Dendritic cell treated with granulocyte-macrophage colony-stimulating factor and Interleukin-4, amounts not matched to agents 40 ng/mL and 50 ng/mL, for 4 days (primary cell): ENCODE measurements around the gene CNN3.

Experiments used
- H3K27ac Mint-ChIP-seq: one replicate; pipeline ENCODE4 v1.8.0; 2022; ENCODE audit warnings: mild to moderate bottlenecking, mixed read lengths
- H3K27me3 Mint-ChIP-seq: one replicate; pipeline ENCODE4 v1.8.0; 2022; ENCODE audit warnings: mild to moderate bottlenecking, mixed read lengths
- H3K36me3 Mint-ChIP-seq: one replicate; pipeline ENCODE4 v1.8.0; 2022; ENCODE audit warnings: low read depth, mixed read lengths
- H3K4me1 Mint-ChIP-seq: one replicate; pipeline ENCODE4 v1.8.0; 2022; ENCODE audit warnings: low read depth, mixed read lengths
- H3K4me3 Mint-ChIP-seq: one replicate; pipeline ENCODE4 v1.8.0; 2022; ENCODE audit warnings: mild to moderate bottlenecking, moderate library complexity, mixed read lengths
- H3K9me3 Mint-ChIP-seq: one replicate; pipeline ENCODE4 v1.8.0; 2022; ENCODE audit warnings: mixed read lengths
- intact Hi-C: fragments of 100-400 bp; cut with micrococcal nuclease; formaldehyde crosslinking; loops from one replicate; pipeline ENCODE4 v1.15.0; 2022

Gene CNN3

DNA sequence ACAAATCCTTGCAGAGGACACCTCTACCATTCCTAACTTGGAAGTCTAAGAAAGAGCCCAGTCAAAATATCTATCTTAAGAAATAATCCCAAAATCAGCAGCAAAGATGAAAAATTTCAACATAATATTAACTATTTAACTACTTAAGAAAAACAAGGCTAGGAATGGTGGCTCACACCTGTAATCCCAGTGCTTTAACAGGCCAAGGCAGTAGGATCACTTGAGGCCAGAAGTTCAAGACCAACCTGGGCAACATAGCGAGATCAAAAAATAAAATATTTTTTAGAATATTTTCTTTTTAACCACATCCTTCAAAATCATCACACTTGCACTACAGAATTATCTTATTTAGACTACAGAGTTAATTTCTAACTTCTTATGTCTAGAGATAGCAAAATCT is 4.9 kb downstream of the CNN3 start:
- peaks cover 51% of the 10 kb centered on the region for H3K27me3 Mint-ChIP-seq
- H3K4me3 Mint-ChIP-seq = no peak overlapping the region
- H3K4me1 Mint-ChIP-seq = peaks cover 10% of the 10 kb centered on the region
- H3K36me3 Mint-ChIP-seq = no peaks in the 10 kb centered on the region
- no peaks in the 10 kb centered on the region for H3K9me3 Mint-ChIP-seq
- intact Hi-C loops = no loop called here
- no peak overlapping the region for H3K27ac Mint-ChIP-seq

DNA sequence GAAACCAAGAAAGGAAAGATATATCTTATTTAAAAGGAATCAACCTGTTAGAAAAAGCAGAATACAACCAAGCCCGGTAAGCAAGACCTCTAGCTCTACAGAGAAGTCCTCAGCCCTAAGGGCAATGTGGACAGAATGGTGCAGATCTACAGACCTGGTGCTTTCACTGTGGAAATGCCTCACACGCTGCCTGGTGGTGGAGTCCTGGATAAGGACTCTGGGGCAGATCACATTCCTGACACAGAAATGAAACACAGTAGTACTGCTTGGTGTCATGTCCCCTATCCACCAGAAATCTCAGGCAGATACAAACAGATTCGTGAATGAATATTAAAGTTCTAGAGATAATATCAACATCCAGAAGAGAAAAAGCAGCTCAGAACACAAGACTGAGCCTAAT is 6.8 kb downstream of the CNN3 start:
- H3K36me3 Mint-ChIP-seq = no peaks in the 10 kb centered on the region
- no peak overlapping the region for H3K27ac Mint-ChIP-seq
- H3K4me3 Mint-ChIP-seq = no peak overlapping the region
- no peaks in the 10 kb centered on the region for H3K9me3 Mint-ChIP-seq
- peaks cover 35% of the 10 kb centered on the region for H3K27me3 Mint-ChIP-seq
- H3K4me1 Mint-ChIP-seq = no peaks in the 10 kb centered on the region
- intact Hi-C loops = no loop called here

DNA sequence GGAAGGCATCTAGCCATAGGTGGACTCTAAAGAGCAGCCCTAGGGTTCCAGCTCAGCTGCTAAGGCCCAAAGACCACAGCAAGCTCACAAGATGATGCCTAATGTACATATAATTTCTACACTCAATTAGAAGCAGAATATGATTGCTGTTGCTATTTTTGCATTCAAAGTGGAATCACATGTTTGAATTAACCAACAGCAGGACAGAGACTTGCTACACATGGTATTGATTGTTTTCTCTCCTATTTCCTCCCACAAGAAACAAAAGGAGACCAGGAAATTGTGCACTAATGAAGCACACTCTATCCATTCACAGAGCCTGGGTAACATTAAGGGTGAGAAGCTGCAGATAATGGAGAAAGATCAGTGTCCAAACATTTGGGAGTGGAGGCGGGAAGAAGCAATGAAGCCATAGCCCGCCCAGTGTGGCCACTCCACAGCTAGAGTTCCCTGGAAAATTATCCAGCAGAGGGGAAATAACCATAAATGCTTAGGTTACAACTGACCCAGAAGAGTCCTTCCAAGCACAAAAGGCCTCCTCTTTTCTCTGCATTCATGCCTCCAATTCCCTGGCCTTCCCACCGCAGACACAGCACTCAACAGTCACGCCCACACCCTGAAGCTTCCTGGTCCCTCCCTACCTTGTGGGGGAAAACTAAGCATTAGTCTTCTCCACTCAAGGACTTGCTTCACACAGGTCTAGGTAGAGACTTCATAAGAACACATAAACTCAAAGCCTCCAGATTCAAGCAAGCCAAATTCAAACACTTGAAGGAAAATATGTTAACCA is 7.5 kb downstream of the CNN3 start:
- Mint-ChIP-seq H3K9me3 (no peaks in the 10 kb centered on the region), H3K36me3 (no peaks in the 10 kb centered on the region), H3K4me1 (no peaks in the 10 kb centered on the region), H3K27ac (no peak overlapping the region), H3K27me3 (peaks cover 30% of the 10 kb centered on the region), H3K4me3 (no peak overlapping the region)
- intact Hi-C loops = no loop called here

DNA sequence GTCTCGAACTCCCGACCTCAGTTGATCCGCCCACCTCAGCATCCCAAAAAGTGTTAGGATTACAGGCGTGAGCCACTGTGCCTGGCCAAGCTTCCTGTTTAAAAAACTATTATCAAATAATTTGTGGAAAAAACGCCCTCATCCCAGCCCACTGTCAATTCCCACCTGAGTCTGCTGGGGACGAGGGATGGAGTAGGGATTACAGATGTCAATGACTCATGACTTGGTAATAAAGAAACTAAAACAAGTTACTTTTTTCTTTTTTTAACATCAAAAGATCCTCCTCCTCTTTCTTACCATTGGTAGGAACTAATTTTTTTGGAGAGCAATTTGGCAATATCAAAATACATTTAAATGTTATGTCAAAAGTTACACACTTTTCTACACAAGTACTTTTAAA is 9.7 kb downstream of the CNN3 start:
- H3K4me3 Mint-ChIP-seq = no peak overlapping the region
- peaks cover 13% of the 10 kb centered on the region for H3K27me3 Mint-ChIP-seq

DNA sequence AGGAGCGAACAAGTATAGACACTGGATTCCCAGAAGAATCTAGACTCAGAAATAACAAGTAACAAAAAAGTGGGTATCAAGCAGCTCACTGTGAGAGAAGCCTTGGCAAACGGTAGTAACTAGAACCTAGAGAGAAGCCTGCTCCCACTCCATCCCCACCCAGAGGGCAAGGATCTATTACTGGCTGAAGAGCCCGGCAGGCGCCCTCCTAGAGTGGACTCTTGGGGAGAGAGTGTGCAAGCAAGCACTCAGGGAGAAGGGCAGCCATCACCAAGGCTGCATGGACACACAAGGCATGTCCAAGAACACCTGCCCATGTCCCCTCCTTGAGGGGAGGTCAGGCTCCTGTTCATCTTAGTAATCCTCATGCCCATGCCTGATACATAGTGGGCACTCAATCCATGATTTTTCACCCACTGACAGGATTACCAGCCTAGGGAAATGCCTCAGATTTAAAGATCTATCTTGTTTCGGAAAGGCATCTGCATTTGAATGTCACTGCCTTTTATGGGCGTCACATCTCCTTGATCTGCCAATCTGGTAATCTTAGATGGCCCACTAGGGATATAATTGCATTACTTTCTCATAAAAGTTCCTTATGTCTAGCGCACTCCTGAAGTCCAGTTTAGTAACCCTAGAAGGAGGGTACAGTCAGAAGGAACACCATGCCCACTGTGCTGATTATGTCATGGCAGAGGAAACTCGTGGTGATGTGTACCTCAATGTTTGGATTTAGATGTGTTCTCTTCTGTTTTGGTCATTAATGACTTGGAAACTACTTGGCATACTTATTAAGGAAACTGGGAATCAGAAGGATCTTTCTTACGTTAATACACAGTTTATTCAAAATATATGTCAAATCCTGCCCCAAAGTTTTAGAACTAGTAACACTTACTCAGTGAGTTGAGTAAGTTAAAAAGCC is 14.4 kb downstream of the CNN3 start:
- H3K4me1 Mint-ChIP-seq = no peaks in the 10 kb centered on the region
- no peaks in the 10 kb centered on the region for H3K36me3 Mint-ChIP-seq
- H3K27me3 Mint-ChIP-seq = peaks cover 7% of the 10 kb centered on the region

More for the DNA sequence above, 9.7 kb downstream of the CNN3 start:
- H3K27ac Mint-ChIP-seq = no peak overlapping the region
- no peaks in the 10 kb centered on the region for H3K9me3 Mint-ChIP-seq
- no peaks in the 10 kb centered on the region for H3K36me3 Mint-ChIP-seq
- H3K4me1 Mint-ChIP-seq = no peaks in the 10 kb centered on the region
- intact Hi-C loops = no loop called here

DNA sequence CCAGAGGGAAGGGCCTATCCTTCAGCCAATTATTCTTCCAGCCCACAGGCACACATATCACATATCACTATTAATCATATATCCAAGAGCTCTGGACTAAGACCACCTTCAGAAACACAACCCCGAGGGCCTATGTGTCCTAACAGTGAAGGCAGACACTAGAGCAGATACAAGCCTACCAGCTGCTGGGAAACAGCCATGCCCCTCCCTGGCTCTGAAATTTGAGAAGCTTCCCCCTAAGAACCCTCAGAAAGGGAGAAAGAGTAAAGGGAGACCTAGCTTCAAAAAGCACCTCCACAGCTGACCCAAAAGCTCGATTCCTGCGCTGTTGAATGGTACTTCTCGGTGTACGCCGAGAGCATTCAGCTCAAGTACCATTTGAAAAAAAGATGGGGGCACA is 17.4 kb downstream of the CNN3 start:
- Mint-ChIP-seq H3K4me1 (no peaks in the 10 kb centered on the region), H3K4me3 (no peak overlapping the region), H3K27me3 (peaks cover 4% of the 10 kb centered on the region), H3K9me3 (no peaks in the 10 kb centered on the region), H3K27ac (no peak overlapping the region), H3K36me3 (no peaks in the 10 kb centered on the region)
- intact Hi-C loops = no loop called here

More for the DNA sequence above, 14.4 kb downstream of the CNN3 start:
- intact Hi-C loops = no loop called here
- Mint-ChIP-seq H3K4me3 (no peak overlapping the region), H3K27ac (no peak overlapping the region), H3K9me3 (no peaks in the 10 kb centered on the region)

DNA sequence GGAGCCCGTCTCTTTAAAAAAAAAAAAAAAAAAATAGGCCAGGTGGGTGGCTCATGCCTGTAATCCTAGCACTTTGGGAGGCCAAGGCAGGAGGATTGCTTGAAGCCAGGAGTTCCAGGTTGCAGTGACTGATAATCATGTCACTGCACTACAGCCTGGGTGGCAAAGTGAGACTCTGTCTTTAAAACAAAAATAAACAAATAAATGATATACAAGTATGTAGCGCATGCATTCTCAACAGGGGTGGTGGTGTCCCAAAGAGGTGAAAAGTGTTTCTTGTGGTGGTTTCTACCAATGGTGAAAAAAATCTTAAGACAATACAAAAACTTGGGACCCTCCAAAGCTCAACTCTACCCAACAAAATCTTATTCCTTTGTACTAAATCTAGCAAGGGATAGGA is 17.9 kb downstream of the CNN3 start:
- intact Hi-C loops = no loop called here
- no peaks in the 10 kb centered on the region for H3K4me1 Mint-ChIP-seq
- H3K4me3 Mint-ChIP-seq = no peak overlapping the region
- H3K36me3 Mint-ChIP-seq = no peaks in the 10 kb centered on the region
- H3K9me3 Mint-ChIP-seq = no peaks in the 10 kb centered on the region
- H3K27me3 Mint-ChIP-seq = peaks cover 2% of the 10 kb centered on the region
- H3K27ac Mint-ChIP-seq = no peak overlapping the region

DNA sequence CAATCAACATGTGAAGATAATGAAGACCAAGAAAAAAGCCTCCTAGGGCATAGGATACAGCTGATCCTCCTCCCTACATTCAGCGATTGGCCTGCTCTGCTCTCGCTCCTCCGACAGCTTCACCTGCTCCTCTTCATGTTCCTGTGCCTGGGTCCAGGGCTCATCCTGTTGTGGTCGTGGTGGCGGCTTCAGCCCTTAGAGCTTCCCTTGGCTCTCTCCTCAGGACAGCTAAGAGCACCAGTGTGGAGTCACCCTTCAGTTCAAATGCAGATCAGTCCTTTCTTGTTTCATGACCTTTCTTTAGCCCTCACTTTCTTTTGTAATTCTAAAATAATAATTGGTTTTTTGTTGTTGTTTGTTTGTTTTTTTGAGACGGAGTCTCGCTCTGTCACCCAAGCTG is 18.7 kb downstream of the CNN3 start:
- H3K4me1 Mint-ChIP-seq = no peaks in the 10 kb centered on the region
- H3K27me3 Mint-ChIP-seq = no peaks in the 10 kb centered on the region
- H3K4me3 Mint-ChIP-seq = no peak overlapping the region
- H3K9me3 Mint-ChIP-seq = no peaks in the 10 kb centered on the region
- H3K27ac Mint-ChIP-seq = no peak overlapping the region
- intact Hi-C loops = no loop called here
- H3K36me3 Mint-ChIP-seq = no peaks in the 10 kb centered on the region

DNA sequence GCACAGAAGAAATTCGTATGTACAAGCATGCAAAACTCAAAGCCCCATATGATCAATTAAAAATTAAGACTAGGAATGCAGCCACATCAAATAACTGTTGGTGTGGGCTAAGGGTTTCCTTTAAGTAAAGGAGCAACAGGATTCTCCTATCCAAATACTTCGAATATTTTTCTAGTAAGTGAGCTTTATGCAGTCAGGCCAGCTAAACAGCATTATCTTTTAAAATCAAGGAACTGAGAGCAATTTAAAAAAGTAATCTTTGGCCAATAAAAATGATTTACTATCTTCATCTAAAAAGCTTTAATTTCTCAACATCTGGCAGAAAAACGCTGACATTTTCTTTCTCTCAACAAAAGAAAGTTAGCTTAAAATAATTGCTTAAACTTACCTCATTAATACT is 19.8 kb downstream of the CNN3 start:
- Mint-ChIP-seq H3K4me3 (no peak overlapping the region), H3K9me3 (no peaks in the 10 kb centered on the region), H3K27ac (no peak overlapping the region), H3K36me3 (no peaks in the 10 kb centered on the region), H3K4me1 (no peaks in the 10 kb centered on the region), H3K27me3 (no peaks in the 10 kb centered on the region)
- intact Hi-C loops = no loop called here

DNA sequence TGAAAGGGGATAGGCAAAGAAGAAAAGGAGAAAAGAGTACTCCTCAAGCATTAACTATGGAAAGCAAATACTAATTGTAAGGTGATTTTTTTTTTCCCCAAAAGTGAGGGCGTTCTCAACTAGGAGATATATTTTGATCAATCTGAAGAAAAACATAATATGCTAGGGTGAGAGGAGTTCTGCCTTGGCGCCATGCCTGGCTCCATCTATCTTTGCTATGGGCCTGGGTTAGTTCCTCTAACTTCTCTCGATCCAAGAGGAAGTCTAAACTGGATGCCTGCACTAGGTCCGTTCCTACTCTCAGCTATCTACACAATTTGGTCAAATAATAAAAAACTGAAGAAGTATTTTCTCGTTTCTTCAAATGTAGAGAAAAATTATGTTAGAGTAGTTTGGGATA is 20.5 kb downstream of the CNN3 start:
- Mint-ChIP-seq H3K4me1 (no peaks in the 10 kb centered on the region), H3K4me3 (no peak overlapping the region), H3K27ac (no peak overlapping the region), H3K9me3 (no peaks in the 10 kb centered on the region), H3K36me3 (no peaks in the 10 kb centered on the region), H3K27me3 (no peaks in the 10 kb centered on the region)
- intact Hi-C loops = no loop called here

DNA sequence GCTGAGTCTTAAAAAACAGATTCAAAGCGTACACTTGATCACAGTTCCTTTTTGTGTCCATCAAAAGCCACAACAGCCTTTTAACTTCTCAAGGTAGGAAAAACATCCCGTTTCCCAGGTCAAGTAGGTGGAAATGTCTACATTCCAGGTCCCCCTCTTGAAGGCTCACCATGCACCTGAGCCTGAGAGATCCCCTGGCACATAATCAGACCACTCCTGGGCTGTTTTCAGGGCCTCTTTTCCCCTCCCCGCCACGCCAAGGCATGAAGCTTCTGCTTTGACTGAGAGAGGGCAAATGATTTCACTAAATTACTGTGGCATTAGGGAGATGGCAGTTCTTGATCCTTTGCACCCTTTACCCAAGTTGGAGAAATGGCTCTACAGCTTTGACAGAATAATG is 21.7 kb downstream of the CNN3 start:
- Mint-ChIP-seq H3K27ac (no peak overlapping the region), H3K4me1 (no peaks in the 10 kb centered on the region), H3K4me3 (no peak overlapping the region), H3K27me3 (no peaks in the 10 kb centered on the region), H3K9me3 (no peaks in the 10 kb centered on the region), H3K36me3 (no peaks in the 10 kb centered on the region)
- intact Hi-C loops = no loop called here

DNA sequence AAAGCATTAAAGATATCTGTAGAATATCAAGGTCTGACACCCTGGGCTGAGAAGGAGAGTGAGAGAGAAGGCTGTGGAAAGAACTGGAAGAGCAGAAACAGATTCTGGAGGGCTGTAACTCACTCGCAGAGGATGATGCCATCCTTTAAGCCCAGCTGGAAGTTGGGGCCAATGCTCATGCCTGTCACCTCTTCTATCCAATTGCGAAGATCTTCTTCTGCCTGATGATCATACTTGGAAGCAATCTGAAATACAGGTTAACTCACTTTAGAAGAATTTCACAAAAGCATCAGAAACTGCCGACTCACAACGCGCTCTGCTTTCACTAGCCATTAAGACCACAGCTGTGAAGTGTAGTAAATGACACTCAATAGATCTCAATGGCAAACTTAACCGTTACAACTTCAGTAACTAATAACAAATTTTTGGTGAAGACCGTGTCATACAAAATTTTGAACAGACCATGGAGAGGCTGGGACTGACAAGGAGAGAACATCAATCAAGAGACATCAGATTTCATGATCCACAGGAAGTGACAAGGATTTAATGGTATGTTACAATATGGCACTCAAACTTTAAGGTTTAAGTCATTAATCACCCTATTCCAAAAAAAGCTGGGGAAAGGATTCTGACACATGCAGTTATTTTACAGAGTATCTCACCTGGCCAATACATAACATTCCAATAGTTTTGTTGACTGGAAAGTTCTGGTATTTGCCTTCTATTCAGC is 23.5 kb downstream of the CNN3 start:
- no peaks in the 10 kb centered on the region for H3K9me3 Mint-ChIP-seq
- H3K27ac Mint-ChIP-seq = no peak overlapping the region
- no peaks in the 10 kb centered on the region for H3K4me1 Mint-ChIP-seq
- no peaks in the 10 kb centered on the region for H3K36me3 Mint-ChIP-seq
- intact Hi-C loops = no loop called here
- no peaks in the 10 kb centered on the region for H3K27me3 Mint-ChIP-seq
- no peak overlapping the region for H3K4me3 Mint-ChIP-seq

DNA sequence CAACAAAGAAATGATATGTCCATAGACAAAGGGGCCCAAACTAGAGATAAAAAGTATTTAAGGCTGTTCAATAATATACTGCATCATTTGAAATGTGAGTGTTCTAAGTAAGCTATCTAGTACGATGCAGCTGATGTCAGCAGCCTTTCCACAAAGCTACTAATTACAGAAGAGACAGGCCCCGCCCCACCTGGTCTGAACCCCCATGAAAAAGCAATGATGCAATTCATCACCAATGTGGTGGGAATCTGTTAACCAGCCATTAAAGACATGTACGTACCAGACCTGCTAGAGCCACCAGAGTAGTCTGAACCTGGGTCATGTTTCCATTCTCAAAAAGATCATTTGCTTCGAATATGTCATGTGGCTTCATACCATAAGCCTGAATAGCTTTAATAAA is 25.1 kb downstream of the CNN3 start:
- no peak overlapping the region for H3K4me3 Mint-ChIP-seq
- no peaks in the 10 kb centered on the region for H3K36me3 Mint-ChIP-seq
- intact Hi-C loops = no loop called here
- no peaks in the 10 kb centered on the region for H3K4me1 Mint-ChIP-seq
- no peaks in the 10 kb centered on the region for H3K27me3 Mint-ChIP-seq
- H3K27ac Mint-ChIP-seq = no peak overlapping the region
- H3K9me3 Mint-ChIP-seq = no peaks in the 10 kb centered on the region

DNA sequence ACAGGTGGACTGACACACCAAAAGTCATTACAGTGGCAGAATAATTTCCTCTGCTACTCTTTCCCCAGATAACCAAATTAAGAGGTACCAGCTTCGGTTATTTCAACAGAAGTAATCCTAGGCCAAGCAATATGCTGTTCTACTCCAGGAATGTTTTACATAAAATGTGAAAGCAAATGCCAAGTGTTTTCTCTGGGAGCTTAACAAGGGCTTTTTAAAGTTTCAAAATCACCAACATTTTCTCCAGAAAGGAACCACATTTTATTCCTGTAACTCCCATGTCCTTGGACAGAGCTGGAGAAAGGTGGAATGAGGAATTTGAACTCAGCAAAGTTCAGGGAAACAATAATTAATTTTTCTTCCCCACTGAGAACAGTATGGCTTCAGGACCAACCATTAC is 27.2 kb downstream of the CNN3 start:
- Mint-ChIP-seq H3K4me1 (no peaks in the 10 kb centered on the region), H3K27me3 (no peaks in the 10 kb centered on the region), H3K27ac (no peak overlapping the region), H3K9me3 (no peaks in the 10 kb centered on the region), H3K4me3 (no peak overlapping the region), H3K36me3 (no peaks in the 10 kb centered on the region)
- intact Hi-C loops = no loop called here
